Memory B cell (primary cell): ENCODE results near the gene TAL1.

Source experiments
- ATAC-seq: fragments of 150-1000 bp; cut with Tn5 transposase; 2 replicates; pipeline ENCODE4 v1.10.0; 2021; ENCODE audit warnings: low read depth, mild to moderate bottlenecking, moderate library complexity
- DNase-seq, 2 donors: peaks; one replicate each; pipeline ENCODE4 v3.0.0; 2022; ENCODE audit warnings: low spot score in 2 of 2
- H3K27ac Mint-ChIP-seq: one replicate; pipeline ENCODE4 v1.8.0; 2022; ENCODE audit warnings: mild to moderate bottlenecking, moderate library complexity, mixed read lengths
- H3K27me3 Mint-ChIP-seq: one replicate; pipeline ENCODE4 v1.8.0; 2022; ENCODE audit warnings: mixed read lengths
- H3K36me3 Mint-ChIP-seq: one replicate; pipeline ENCODE4 v1.8.0; 2022; ENCODE audit warnings: mild to moderate bottlenecking, mixed read lengths
- H3K4me1 Mint-ChIP-seq: one replicate; pipeline ENCODE4 v1.8.0; 2022; ENCODE audit warnings: mixed read lengths
- H3K4me3 Mint-ChIP-seq: one replicate; pipeline ENCODE4 v1.8.0; 2022; ENCODE audit warnings: mild to moderate bottlenecking, moderate library complexity, mixed read lengths
- H3K9me3 Mint-ChIP-seq: one replicate; pipeline ENCODE4 v1.8.0; 2022; ENCODE audit warnings: mixed read lengths

TAL1 gene

DNA sequence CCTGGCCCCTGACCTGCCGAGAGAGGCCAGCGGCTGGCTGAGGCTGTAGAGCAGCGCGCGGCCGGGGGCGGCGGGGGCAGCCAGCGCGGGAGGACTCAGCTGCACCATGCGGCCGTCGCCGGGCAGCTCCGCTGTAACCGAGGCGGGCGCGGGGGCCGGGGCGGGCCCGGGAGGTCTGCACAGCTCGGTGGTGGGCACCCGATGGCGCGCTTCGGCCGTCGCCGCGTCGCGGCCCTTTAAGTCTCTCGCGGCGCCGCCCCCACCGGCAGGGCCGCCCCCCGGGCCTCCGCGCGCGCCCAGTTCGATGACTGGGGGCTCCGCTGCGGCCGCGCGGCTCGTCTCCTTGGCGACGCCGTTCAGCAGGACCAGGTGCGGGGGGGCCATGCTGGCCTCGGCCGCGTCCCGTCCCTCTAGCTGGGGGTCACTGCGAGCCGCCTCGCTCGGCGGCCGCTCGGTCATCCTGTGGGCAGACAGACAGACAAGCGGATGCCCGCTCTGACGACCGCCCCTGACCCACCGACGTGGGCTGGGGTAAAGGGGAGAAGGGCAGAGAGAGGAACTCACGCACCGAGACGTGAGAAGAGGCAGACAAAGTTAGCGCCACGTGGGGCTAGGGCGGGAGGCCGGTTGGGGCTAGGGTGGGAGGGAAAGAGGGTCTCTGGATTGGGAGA is 6.5 kb downstream of the TAL1 start:
- H3K4me1 Mint-ChIP-seq, result peaks cover 6% of the 10 kb centered on the region
- no peak overlapping the region for H3K4me3 Mint-ChIP-seq
- DNase-seq (no peak), ATAC-seq (no peak)
- H3K36me3 Mint-ChIP-seq, result no peaks in the 10 kb centered on the region
- H3K9me3 Mint-ChIP-seq, result no peaks in the 10 kb centered on the region
- H3K27me3 Mint-ChIP-seq, result peaks cover 25% of the 10 kb centered on the region
- H3K27ac Mint-ChIP-seq, result no peak overlapping the region

DNA sequence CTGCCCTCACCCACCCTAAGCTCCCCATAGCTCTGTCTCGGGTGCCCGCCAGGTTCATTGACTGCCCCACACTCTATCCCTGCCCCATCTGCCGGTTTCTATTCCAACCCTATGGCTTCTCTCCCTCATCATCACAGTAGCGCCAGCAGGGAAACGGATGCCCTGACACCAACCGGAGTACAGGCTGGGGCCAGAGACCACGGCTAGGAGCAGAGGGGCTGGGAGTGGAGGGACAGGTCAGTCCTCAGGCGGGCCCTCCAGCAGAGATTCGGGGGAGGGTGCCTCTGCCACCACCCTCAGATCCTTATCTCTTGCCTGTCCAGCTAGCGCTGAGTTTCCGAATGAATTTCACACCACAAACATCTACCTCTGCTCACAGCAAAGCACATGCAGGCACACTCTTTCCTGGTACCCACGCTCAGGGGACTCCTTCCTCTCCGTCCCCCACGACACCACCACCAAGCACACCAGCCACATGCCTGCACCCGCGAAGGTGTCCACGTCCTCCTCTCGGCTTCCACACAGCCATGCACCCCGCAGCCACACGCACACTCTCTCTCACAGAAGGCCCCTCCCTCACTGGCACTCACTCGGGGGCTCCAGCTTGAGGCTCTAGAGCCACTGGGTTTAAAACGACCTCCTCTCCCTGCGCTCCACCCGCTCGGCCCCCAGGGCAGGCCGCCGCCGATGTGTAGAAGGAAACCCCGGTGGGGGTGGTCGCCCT is 7.2 kb downstream of the TAL1 start:
- DNase-seq (no peak), ATAC-seq (no peak)
- Mint-ChIP-seq H3K36me3 (no peaks in the 10 kb centered on the region), H3K4me3 (no peak overlapping the region), H3K27ac (no peak overlapping the region), H3K27me3 (peaks cover 21% of the 10 kb centered on the region), H3K4me1 (peaks cover 6% of the 10 kb centered on the region), H3K9me3 (peaks cover 2% of the 10 kb centered on the region)

DNA sequence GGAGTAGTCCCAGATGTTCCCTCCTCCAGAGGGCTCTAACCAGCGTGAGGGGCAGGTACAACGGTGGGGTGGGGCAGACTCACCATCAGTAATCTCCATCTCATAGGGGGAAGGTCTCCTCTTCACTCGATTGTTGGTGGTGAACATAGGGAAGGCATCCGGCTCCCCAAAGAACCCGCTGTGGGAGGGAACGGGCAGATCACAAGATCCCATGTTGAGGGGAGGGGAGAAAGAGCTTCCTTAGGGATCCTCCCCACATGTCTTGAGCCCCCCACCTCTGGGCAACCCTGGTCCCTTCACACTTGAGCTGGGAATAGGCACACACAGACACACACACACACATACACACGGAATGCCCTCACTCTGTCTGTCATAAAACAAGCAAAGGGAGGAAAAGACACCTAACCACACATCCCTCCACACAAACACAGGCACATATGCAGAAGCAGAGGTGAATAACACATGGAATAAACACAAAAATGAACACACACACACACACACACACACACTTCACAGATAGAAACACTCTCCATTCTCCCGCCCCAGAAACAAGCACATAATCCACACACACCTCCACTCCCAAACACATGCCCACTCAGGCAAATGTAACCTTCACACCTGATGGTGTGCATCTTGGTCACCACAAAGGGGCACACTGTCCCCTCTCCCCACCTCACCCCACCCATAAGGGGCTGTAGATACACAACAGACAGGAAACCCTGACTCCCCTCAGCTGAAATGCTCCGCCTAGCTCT is 7.9 kb downstream of the TAL1 start:
- no peak for DNase-seq
- no peak for ATAC-seq
- H3K4me1 Mint-ChIP-seq, result peaks cover 5% of the 10 kb centered on the region
- peaks cover 2% of the 10 kb centered on the region for H3K9me3 Mint-ChIP-seq
- peaks cover 15% of the 10 kb centered on the region for H3K27me3 Mint-ChIP-seq
- no peak overlapping the region for H3K27ac Mint-ChIP-seq
- H3K4me3 Mint-ChIP-seq, result no peak overlapping the region
- H3K36me3 Mint-ChIP-seq, result no peaks in the 10 kb centered on the region

DNA sequence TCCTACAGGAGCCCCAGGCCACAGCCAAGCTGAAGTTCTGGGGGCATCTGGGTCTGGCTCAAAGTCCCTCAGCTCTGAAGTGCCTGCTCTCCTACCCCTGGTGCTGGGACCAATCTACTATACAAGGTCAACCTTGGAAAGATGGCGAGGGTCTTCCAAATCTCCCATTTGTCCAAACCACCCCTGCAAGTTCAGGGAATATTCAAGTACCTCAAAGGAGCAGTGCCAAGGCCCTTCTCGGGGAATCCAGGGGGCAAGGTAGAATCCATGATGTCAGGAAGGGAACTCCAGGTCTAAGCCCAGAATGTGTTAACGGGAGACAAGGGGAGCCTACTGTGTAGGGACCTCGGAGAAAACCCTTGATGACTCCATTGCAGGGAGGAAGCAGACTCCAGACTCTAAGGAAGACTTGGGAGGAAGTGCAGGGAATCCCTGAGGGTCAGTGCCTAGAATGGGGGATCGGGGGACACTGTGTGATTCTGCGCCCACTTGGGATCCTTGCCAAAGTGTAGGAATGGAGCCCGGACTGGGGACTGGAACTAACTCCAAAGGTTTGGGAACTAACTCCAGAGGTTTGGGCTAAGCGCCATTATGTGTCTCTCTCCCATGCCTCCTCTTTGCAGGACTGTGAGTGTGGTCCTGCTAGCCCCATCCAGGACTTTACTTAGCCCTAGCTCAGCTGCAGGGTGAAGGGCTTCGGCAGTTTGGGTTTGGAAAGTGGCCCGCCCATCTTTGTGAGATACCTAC is 8.7 kb downstream of the TAL1 start:
- DNase-seq (no peak), ATAC-seq (no peak)
- peaks cover 5% of the 10 kb centered on the region for H3K4me1 Mint-ChIP-seq
- H3K27me3 Mint-ChIP-seq, result peaks cover 13% of the 10 kb centered on the region
- no peaks in the 10 kb centered on the region for H3K36me3 Mint-ChIP-seq
- no peak overlapping the region for H3K4me3 Mint-ChIP-seq
- H3K27ac Mint-ChIP-seq, result no peak overlapping the region
- peaks cover 2% of the 10 kb centered on the region for H3K9me3 Mint-ChIP-seq

DNA sequence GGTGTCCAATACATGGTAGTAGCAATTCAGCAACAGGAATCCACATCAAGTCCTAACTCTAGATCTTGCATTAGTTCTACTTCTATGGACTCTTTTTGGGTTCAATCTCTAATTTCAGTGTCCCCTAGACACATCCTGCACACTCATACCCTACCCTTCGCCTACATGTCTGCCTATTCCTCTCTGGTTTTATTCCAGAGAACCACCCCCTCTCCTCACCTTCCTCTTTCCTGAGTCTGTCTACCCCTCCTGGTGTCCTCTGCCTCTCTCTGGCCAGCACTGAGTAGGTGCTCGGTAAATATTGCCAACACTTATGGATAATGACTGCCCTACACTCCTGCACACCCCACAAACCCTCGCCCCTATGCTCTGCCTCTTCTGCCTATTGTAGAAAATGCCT is 9.5 kb downstream of the TAL1 start:
- Mint-ChIP-seq H3K27me3 (peaks cover 11% of the 10 kb centered on the region), H3K4me1 (peaks cover 5% of the 10 kb centered on the region), H3K36me3 (no peaks in the 10 kb centered on the region), H3K27ac (no peak overlapping the region), H3K4me3 (no peak overlapping the region), H3K9me3 (peaks cover 2% of the 10 kb centered on the region)
- DNase-seq (no peak), ATAC-seq (no peak)

DNA sequence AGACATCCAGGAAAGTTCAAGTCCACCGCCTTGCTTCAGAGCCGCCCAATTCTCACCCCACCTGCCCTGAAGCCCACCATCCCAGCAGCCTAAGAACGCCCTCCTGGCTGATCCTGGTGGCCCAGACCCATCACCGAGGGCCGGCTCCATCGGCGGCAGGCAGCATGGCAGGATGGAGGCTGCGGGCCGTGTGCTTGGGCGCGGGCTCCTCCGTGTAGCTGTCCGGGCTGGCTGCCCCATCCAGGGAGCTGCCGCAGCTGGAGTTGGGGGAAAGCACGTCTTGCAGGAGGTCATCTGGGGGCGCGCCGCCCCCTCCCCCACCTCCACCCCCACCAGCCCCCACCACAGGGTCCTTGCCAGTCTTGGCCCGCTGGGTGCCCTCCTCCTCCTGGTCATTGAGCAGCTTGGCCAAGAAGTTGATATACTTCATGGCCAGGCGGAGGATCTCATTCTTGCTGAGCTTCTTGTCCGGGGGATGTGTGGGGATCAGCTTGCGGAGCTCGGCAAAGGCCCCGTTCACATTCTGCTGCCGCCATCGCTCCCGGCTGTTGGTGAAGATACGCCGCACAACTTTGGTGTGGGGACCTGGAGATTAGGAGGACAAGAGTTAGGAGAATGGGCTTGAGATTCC is 12.3 kb downstream of the TAL1 start:
- no peak overlapping the region for H3K4me3 Mint-ChIP-seq
- DNase-seq (no peak), ATAC-seq (no peak)
- no peak overlapping the region for H3K27ac Mint-ChIP-seq
- H3K4me1 Mint-ChIP-seq, result no peaks in the 10 kb centered on the region
- H3K9me3 Mint-ChIP-seq, result peaks cover 2% of the 10 kb centered on the region
- H3K27me3 Mint-ChIP-seq, result peaks cover 5% of the 10 kb centered on the region
- no peaks in the 10 kb centered on the region for H3K36me3 Mint-ChIP-seq

DNA sequence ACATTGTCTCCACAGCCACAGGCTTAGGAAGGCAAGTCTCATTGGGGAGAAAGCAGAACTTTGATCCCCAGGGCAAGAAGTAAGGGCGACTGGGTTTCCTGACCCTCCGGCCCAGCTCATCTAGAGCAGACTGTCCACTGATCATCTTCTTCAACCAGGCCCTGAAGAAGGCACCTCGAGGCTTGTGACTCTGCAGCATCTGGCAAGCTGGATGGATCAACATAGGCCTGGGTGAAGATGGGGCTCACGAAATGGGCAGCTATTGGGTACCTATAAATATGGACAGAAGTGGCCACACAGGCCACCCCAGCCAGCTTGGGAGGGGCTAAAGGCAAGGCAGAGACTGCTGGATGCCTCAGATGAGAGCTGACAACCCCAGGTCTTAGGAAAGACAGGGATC is 13.0 kb downstream of the TAL1 start:
- Mint-ChIP-seq H3K36me3 (no peaks in the 10 kb centered on the region), H3K9me3 (peaks cover 2% of the 10 kb centered on the region), H3K4me3 (no peak overlapping the region)

DNA sequence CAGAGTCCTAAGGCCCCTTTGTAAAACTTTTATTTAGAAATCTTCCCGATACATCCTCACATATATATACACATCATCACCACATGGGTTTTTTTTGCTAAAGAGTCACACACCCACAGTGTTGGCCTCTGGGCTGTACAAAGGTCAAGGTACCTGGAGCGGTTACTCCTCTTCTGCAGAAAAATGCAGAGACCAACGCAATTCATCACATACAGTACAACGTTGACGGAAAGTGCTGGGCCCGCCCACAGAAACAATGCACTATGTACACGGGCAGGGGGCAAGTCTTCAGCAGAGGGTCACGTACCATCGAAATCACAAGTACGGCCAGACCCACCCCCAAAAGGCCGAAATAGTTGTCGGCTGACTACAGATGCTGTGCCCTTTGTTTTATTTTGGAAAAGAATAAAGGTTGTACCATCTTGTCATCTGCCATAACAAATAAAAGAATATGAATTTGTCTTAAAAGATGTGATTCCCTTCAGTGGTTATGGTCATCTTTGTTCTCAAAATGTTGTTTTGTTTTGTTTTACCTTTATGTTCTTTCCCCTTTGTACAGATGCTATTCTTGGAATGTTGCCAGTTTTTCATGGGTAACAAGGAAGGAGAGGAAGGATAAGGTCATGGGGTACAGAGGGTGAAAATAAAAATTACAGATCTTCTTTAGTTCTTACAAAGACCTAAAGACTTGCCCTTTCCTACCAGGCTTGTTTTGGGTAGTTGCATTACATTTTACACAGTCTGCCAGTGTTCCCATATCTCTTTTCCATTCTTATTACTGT is 15.6 kb downstream of the TAL1 start:
- Mint-ChIP-seq H3K36me3 (no peaks in the 10 kb centered on the region), H3K4me1 (no peaks in the 10 kb centered on the region), H3K27ac (no peak overlapping the region), H3K9me3 (peaks cover 2% of the 10 kb centered on the region), H3K4me3 (no peak overlapping the region), H3K27me3 (peaks cover 4% of the 10 kb centered on the region)
- DNase-seq (no peak), ATAC-seq (no peak)

More for the DNA sequence above, 13.0 kb downstream of the TAL1 start:
- no peak for ATAC-seq
- Mint-ChIP-seq H3K27me3 (peaks cover 5% of the 10 kb centered on the region), H3K27ac (no peak overlapping the region), H3K4me1 (no peaks in the 10 kb centered on the region)
- no peak for DNase-seq

DNA sequence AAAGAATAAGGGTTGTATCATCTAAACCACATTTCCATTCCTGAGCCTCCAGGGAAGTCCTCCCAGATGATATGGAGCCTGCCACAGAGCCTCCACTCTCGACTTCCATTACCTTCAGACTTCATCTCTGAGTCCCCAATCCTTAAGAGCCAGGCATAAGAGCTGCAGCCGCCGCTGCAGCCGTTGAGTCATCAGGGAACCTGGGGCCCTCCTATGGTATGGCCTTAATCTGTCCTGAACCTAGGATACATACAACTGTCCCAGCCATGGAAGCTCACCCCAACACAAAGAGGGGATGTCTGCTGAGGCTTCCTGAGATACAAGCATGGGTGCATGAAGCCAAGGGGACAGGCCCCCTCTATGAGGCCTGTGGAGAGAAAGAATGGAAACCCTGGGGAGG is 16.3 kb downstream of the TAL1 start:
- Mint-ChIP-seq H3K4me3 (no peak overlapping the region), H3K36me3 (no peaks in the 10 kb centered on the region), H3K4me1 (no peaks in the 10 kb centered on the region), H3K9me3 (peaks cover 2% of the 10 kb centered on the region), H3K27ac (no peak overlapping the region), H3K27me3 (peaks cover under 1% of the 10 kb centered on the region)
- no peak for ATAC-seq
- no peak for DNase-seq

DNA sequence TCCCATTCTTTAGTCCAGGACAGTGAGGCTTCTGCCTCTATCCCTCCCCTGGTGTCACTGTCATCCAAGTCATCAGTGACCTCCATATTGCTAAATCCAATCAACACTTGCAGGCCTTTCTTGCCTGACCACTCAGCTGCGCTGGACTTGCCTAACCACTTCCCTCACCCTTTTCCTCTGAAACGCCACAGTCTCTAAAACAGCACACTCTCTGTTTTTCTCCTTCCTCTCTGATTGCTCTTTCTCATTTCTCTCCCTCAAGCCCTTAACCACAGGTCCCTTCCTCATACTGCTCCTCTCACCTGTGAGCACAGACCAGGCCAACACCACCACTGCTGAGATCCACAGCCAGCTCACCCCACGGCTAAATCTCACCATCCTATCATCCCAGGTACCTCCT is 17.5 kb downstream of the TAL1 start:
- ATAC-seq, result no peak
- no peak for DNase-seq
- Mint-ChIP-seq H3K4me1 (no peaks in the 10 kb centered on the region), H3K4me3 (no peak overlapping the region), H3K27ac (no peak overlapping the region), H3K27me3 (peaks cover 4% of the 10 kb centered on the region), H3K36me3 (no peaks in the 10 kb centered on the region), H3K9me3 (no peaks in the 10 kb centered on the region)

DNA sequence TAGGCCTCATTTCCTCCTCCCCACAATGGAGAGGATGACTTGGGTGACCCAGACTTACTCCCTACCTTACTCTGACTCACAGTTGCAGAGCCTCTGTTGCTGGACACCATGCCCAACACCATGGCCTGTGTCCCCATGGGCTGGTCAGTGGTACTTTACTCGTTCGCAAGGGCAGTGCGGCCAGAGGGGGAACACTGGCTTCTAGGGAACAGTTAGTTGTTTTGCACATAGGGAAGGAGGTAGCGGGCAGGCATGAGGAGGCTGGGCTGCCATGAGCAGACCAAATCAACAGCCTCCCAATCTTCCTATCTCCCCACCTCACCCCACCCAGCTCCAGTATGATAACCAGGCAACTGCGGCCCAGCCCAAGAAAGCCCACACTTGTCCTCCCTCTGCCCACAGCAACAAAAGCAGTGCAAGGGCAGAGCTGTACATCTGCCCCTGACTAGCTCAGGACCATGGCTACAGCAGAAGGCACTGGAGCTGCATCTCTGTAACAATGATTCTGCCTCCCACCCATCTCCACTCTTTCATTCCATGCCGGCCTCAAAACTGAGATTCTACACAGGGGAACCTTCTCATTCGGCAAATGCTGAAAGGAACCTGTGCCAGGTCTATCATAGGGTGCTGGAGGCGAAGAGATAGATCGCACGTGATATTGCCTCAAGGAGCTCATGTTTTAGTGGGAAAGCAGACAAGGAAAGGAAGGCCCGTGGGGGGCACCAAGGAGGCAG is 18.6 kb downstream of the TAL1 start:
- Mint-ChIP-seq H3K36me3 (no peaks in the 10 kb centered on the region), H3K4me3 (no peak overlapping the region), H3K4me1 (no peaks in the 10 kb centered on the region), H3K9me3 (no peaks in the 10 kb centered on the region), H3K27me3 (peaks cover 6% of the 10 kb centered on the region), H3K27ac (no peak overlapping the region)
- no peak for DNase-seq
- no peak for ATAC-seq

DNA sequence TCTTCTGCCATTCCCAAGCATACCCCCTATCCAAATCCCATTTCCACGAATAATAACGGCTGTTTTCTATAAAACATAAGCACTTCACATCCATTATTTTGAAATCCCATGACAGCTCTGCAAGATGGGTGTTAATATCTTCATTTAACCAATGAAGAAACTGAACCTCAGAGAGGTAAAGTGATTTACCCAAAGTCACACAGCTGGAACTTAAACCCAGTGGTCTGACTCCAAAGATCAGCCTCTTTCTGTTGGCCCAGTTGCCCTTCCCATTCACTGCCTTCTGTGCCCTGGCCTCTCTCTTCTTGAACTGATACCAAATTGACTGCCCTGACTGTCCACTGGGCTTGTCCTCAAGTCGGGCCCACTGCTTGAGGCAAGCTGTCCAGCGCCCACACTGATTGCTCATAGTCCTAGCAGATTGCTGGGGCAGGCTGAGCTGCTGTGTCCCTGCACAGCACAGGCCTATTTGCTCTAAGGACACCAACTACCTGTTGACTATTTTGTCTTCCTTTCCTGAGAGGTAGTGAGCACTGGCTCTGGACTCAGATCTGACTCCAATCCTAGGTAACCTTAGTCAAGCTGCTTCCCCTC is 19.3 kb downstream of the TAL1 start:
- DNase-seq, result no peak
- Mint-ChIP-seq H3K4me3 (no peak overlapping the region), H3K36me3 (no peaks in the 10 kb centered on the region), H3K4me1 (no peaks in the 10 kb centered on the region), H3K27me3 (peaks cover 6% of the 10 kb centered on the region), H3K9me3 (no peaks in the 10 kb centered on the region), H3K27ac (no peak overlapping the region)
- no peak for ATAC-seq
